Left ventricle myocardium inferior (tissue), 1 donor: ENCODE data around the gene DARS1. TPM values are rescaled to one million over a fixed set of nuclear protein-coding genes. Genes with fewer than 3 reads are reported as not detected.

Experiments
- DNase-seq: peaks from one replicate; pipeline ENCODE4 v3.0.0-alpha.2; 2020
- H3K27ac ChIP-seq: fragments of 200-600 bp; replicated peaks from 2 replicates; pipeline ENCODE4 v1.8.0; 2021
- H3K27me3 ChIP-seq: fragments of 200-600 bp; 2 replicates; pipeline ENCODE4 v1.8.0; 2021; ENCODE audit warnings: low read depth
- H3K36me3 ChIP-seq: fragments of 200-600 bp; 2 replicates; pipeline ENCODE4 v1.8.0; 2021
- H3K4me1 ChIP-seq: fragments of 200-600 bp; 2 replicates; pipeline ENCODE4 v1.8.0; 2021
- H3K4me3 ChIP-seq: fragments of 200-600 bp; 2 replicates; pipeline ENCODE4 v1.8.0; 2021; ENCODE audit warnings: mild to moderate bottlenecking, moderate library complexity
- H3K9me3 ChIP-seq: fragments of 200-600 bp; replicated peaks from 2 replicates; pipeline ENCODE4 v1.8.0; 2021
- intact Hi-C: fragments of 100-400 bp; cut with micrococcal nuclease; formaldehyde crosslinking; loops from one replicate; pipeline ENCODE4 v1.11.0; 2022
- total RNA-seq: library from RNA; stranded (reverse); fragmentation: NEBNext Ultra II Directional; extraction: Animal tissue kit (Norgen Biotek cat#: 25700); gene quantifications from one replicate; pipeline ENCODE4 v1.2.1, GENCODE V29; 2021
- TF ChIP-seq, protein P1 (sequence below): fragments of 200-600 bp; IDR thresholded peaks from 2 replicates; pipeline ENCODE4 v1.8.0; 2021; ENCODE audit warnings: antibody characterized with exemption, mild to moderate bottlenecking, borderline replicate concordance
- donor health status: DM: no; HTN: yes; CAD: no; lungs with severe emphysema.

Gene DARS1
- total RNA-seq, 1 donor from 2014 or later, result 56.3 TPM

DNA sequence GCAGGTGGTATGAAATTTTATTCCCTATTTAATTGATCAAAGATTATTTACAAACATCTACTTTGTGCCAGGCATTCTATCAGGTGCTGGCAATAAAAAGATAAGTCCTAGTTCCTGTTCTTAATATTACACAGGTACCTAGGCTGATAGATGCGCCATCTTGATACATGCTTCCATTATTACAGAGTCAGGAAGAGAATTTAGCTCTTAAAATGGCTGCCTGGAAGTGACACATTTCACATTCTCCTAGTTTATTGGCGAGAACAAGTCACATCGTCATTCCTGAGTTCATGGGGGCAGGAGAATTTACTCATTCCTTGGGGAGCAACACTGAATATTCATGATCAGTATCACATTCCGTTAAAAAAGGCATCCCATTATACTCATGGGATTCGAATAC is 1.1 kb upstream of the DARS1 start:
- Histone ChIP-seq H3K4me1 (peaks cover 35% of the 10 kb centered on the region), H3K27ac (peak overlapping the region; percentile 98), H3K9me3 (no peaks in the 10 kb centered on the region), H3K36me3 (peaks cover 15% of the 10 kb centered on the region), H3K4me3 (no peak overlapping the region), H3K27me3 (no peaks in the 10 kb centered on the region)
- TF ChIP-seq, protein P1, sequence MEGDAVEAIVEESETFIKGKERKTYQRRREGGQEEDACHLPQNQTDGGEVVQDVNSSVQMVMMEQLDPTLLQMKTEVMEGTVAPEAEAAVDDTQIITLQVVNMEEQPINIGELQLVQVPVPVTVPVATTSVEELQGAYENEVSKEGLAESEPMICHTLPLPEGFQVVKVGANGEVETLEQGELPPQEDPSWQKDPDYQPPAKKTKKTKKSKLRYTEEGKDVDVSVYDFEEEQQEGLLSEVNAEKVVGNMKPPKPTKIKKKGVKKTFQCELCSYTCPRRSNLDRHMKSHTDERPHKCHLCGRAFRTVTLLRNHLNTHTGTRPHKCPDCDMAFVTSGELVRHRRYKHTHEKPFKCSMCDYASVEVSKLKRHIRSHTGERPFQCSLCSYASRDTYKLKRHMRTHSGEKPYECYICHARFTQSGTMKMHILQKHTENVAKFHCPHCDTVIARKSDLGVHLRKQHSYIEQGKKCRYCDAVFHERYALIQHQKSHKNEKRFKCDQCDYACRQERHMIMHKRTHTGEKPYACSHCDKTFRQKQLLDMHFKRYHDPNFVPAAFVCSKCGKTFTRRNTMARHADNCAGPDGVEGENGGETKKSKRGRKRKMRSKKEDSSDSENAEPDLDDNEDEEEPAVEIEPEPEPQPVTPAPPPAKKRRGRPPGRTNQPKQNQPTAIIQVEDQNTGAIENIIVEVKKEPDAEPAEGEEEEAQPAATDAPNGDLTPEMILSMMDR, result no peak
- intact Hi-C loops, result no loop called here
- no peak for DNase-seq

DNA sequence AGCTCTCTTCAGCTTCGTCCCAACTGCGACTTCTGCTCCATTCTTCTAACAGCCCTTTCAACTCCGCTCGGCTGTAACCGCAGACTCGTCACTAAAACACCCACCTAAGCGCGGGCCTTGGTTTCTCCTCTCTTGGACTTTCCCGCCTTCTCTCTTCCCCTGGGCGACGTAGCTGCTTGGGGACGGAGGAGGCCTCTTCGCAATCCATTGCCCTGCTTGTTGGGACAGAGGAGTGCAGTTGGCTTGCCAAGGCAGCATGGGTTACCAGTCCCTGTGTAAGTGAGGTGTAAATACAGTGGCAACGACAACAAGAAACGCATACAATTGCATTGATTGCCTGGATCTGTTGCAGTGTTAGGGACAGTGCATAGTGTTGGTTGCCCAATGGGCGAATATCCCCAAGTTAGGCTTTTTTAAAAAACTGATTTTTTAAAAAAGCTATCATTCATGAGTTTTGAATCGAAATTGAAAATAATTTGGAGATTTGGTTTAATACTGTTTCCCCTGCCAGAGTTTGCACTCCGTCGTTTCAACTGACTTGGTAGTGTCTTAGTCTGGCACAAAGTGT is 484 bp upstream of the DARS1 start:
- H3K27ac ChIP-seq, result peak overlapping the region; percentile 98
- DNase-seq, result no peak
- no peaks in the 10 kb centered on the region for H3K27me3 ChIP-seq
- H3K4me1 ChIP-seq, result peaks cover 39% of the 10 kb centered on the region
- peak overlapping the region; percentile 97 for H3K4me3 ChIP-seq
- H3K9me3 ChIP-seq, result no peaks in the 10 kb centered on the region
- H3K36me3 ChIP-seq, result peaks cover 20% of the 10 kb centered on the region
- TF ChIP-seq, protein P1, result no peak
- intact Hi-C loops, result no loop called here

DNA sequence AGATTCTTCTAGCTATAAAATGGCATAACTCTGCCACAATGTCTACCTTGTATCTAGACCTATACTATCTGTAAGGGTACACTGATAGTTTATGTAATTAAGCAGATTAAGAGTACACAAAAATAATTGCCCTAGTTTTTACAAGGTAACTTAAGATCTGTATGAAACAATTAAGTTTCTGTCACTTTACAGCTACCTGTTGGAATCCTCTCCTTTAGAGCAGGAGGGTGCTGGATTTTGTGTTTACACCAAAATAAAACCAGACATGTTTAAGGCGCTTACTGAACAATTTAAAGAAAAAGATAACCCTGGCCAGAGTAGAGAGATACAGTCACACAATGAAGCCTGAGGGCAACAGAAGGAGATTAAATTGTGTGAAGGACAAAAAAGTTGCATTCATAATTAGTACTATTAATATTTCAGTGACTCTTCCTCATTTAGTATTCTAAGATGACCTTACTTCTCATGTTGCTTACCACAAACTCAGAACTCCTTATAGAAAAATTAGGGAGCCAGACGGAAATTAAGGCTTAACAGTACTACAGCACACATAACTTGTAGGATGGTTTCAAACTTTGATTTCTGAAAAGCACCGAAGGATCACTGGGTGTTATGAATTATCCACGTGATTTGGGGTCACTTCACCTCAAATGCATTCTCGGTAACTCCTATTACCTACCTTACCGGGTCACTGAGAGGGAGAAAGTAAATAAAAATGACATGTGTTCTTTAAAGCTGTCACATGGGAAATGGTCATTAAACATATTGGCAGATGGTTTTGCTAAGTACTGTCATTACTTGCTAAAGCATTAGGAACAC is 1.0 kb downstream of the DARS1 start:
- DNase-seq, result no peak
- Histone ChIP-seq H3K36me3 (peaks cover 31% of the 10 kb centered on the region), H3K27ac (peak overlapping the region; percentile 98), H3K9me3 (no peaks in the 10 kb centered on the region), H3K27me3 (no peaks in the 10 kb centered on the region), H3K4me3 (peak overlapping the region; percentile 97), H3K4me1 (peaks cover 51% of the 10 kb centered on the region)
- TF ChIP-seq, protein P1, result no peak
- intact Hi-C loops, result no loop called here

DNA sequence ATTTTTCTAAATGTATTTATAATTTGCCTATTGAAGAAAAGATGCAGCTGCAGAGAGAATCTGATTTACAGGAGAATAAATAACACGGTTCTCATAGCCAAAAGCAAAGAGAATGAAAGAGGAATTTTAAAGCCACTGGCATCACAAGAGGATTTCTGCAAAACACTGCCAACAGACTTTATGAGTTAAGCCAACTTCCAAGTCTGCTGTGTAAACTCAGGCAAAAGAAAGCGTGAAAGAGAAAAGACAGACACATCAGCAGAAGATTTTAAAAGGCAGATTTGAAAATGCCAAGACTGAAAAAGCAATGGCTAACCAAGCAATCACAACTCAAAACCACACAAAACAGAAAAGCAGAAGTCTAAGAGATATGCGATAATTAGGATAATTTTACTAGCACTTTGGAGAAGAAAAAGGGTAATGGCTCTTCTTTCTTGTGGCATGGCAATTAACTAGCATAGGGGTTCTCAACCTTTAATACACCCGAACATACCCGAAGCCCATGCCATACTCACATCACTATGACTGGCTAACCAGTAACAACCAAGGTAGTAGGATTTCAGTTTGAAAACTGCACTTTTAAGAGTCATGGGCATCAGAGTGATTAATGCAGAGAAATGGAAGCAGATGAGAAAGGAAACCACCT is 4.9 kb downstream of the DARS1 start:
- peaks cover 67% of the 10 kb centered on the region for H3K36me3 ChIP-seq
- H3K4me3 ChIP-seq, result no peak overlapping the region
- DNase-seq, result no peak
- H3K9me3 ChIP-seq, result no peaks in the 10 kb centered on the region
- TF ChIP-seq, protein P1, result no peak
- peaks cover 53% of the 10 kb centered on the region for H3K4me1 ChIP-seq
- no peak overlapping the region for H3K27ac ChIP-seq
- no peaks in the 10 kb centered on the region for H3K27me3 ChIP-seq
- intact Hi-C loops, result no loop called here

DNA sequence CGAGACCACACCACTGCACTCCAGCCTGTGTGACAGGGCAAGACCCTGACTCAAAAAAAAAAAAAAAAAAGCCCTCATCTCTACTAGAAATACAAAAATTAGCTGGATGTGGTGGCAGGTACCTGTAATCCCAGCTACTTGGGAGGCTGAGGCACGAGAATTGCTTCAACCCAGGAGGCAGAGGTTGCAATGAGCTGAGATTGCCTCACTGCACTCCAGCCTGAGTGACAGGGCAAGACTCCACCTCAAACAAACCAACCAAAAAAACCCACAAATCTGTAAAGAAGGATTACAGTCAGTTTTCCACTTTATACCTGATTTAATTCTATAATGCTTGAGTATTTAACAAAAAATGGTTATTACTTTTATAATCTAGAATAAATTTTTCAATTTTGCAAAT is 9.7 kb downstream of the DARS1 start:
- peaks cover 82% of the 10 kb centered on the region for H3K36me3 ChIP-seq

More for the DNA sequence above, 9.7 kb downstream of the DARS1 start:
- Histone ChIP-seq H3K4me1 (peaks cover 24% of the 10 kb centered on the region), H3K4me3 (no peak overlapping the region), H3K27ac (no peak overlapping the region), H3K27me3 (no peaks in the 10 kb centered on the region), H3K9me3 (peaks cover 11% of the 10 kb centered on the region)
- no peak for DNase-seq
- intact Hi-C loops, result no loop called here
- TF ChIP-seq, protein P1, result no peak
